Activated CD4-positive, alpha-beta memory T cell treated with anti-CD3 and anti-CD28 coated beads, Interleukin-2, amount 10 ng/mL, durations not matched to agents 7 days and 5 days (primary cell): ENCODE data around the gene TRIM50. TPM values are rescaled to one million over a fixed set of nuclear protein-coding genes. Genes with fewer than 3 reads are reported as not detected.
"Not testable (repeated sequence)": the region's sequence is repeated elsewhere in the genome, so short reads cannot be mapped to it uniquely, and the experiment has no call there.

Source experiments
- CTCF ChIA-PET: fragments of 350-600 bp; sonication (Branson Sonifier 250); formaldehyde crosslinking; loops from one replicate; lab custom pipeline; 2021; ENCODE audit warnings: antibody characterized with exemption, inconsistent platforms; lab: Charles Lee
- POLR2A ChIA-PET: fragments of 350-600 bp; sonication (Branson Sonifier 250); formaldehyde crosslinking; loops from one replicate; lab custom pipeline; 2021; ENCODE audit warnings: antibody characterized with exemption; lab: Charles Lee
- DNase-seq: peaks from one replicate; pipeline ENCODE4 v3.0.0-alpha.2; 2020
- H3K27ac Mint-ChIP-seq: one replicate; pipeline ENCODE4 v1.8.0; 2021; ENCODE audit warnings: mild to moderate bottlenecking, mixed read lengths
- H3K27me3 Mint-ChIP-seq: one replicate; pipeline ENCODE4 v1.8.0; 2021; ENCODE audit warnings: mixed read lengths
- H3K36me3 Mint-ChIP-seq: one replicate; pipeline ENCODE4 v1.8.0; 2021; ENCODE audit warnings: low read depth, mixed read lengths
- H3K4me1 Mint-ChIP-seq: one replicate; pipeline ENCODE4 v1.8.0; 2021; ENCODE audit warnings: mixed read lengths
- H3K4me3 Mint-ChIP-seq: one replicate; pipeline ENCODE4 v1.8.0; 2021; ENCODE audit warnings: mild to moderate bottlenecking, mixed read lengths
- H3K9me3 Mint-ChIP-seq: one replicate; pipeline ENCODE4 v1.8.0; 2021; ENCODE audit warnings: mixed read lengths
- total RNA-seq, 2 experiments: library from RNA; stranded (reverse); gene quantifications; one replicate each; pipeline ENCODE4 v1.2.3, GENCODE V29; 2021

TRIM50 gene
- total RNA-seq, 2 experiments from 2014 or later: not detected

GRCh38 chr7:73341877-73342276, 14.0 kb upstream of the TRIM50 start:
- CTCF ChIA-PET: no interaction called here
- Mint-ChIP-seq H3K9me3 (no peaks in the 10 kb centered on the region), H3K36me3 (no peaks in the 10 kb centered on the region), H3K4me3 (no peak overlapping the region), H3K27ac (no peak overlapping the region), H3K4me1 (no peaks in the 10 kb centered on the region), H3K27me3 (peaks cover 6% of the 10 kb centered on the region)
- no peak for DNase-seq
- POLR2A ChIA-PET: no interaction called here

GRCh38 chr7:73340514-73340913, 12.6 kb upstream of the TRIM50 start:
- H3K4me1 Mint-ChIP-seq: no peaks in the 10 kb centered on the region
- DNase-seq: no peak
- H3K27me3 Mint-ChIP-seq: peaks cover 12% of the 10 kb centered on the region
- no peak overlapping the region for H3K27ac Mint-ChIP-seq
- H3K36me3 Mint-ChIP-seq: no peaks in the 10 kb centered on the region
- no peak overlapping the region for H3K4me3 Mint-ChIP-seq
- POLR2A ChIA-PET: no interaction called here
- CTCF ChIA-PET: interaction anchor here (0.6 kb wide), 1 partner anchor 86 kb away, joined by 3 read pairs; no protein-coding TSS in a partner anchor
- H3K9me3 Mint-ChIP-seq: no peaks in the 10 kb centered on the region

GRCh38 chr7:73338321-73338720, 10.4 kb upstream of the TRIM50 start:
- Mint-ChIP-seq H3K4me1 (no peaks in the 10 kb centered on the region), H3K27me3 (peaks cover 14% of the 10 kb centered on the region), H3K27ac (no peak overlapping the region), H3K9me3 (no peaks in the 10 kb centered on the region), H3K36me3 (no peaks in the 10 kb centered on the region), H3K4me3 (no peak overlapping the region)
- CTCF ChIA-PET: interaction anchor here (0.6 kb wide), 1 partner anchor 1166 kb away, joined by 4 read pairs; no protein-coding TSS in a partner anchor
- DNase-seq: no peak
- POLR2A ChIA-PET: no interaction called here

- peaks cover 14% of the 10 kb centered on the region for H3K27me3 Mint-ChIP-seq
- no peak for DNase-seq
- H3K27ac Mint-ChIP-seq: no peak overlapping the region
- peaks cover 5% of the 10 kb centered on the region for H3K4me1 Mint-ChIP-seq
- H3K9me3 Mint-ChIP-seq: no peaks in the 10 kb centered on the region
- no peaks in the 10 kb centered on the region for H3K36me3 Mint-ChIP-seq
- H3K4me3 Mint-ChIP-seq: no peak overlapping the region
- POLR2A ChIA-PET: no interaction called here
- CTCF ChIA-PET: no interaction called here
Observed at GRCh38 chr7:73332447-73332846, 4.6 kb upstream of the TRIM50 start.

- Mint-ChIP-seq H3K4me3 (no peak overlapping the region), H3K4me1 (peaks cover 5% of the 10 kb centered on the region), H3K27ac (no peak overlapping the region), H3K9me3 (no peaks in the 10 kb centered on the region), H3K27me3 (peaks cover 9% of the 10 kb centered on the region), H3K36me3 (no peaks in the 10 kb centered on the region)
- no peak for DNase-seq
- POLR2A ChIA-PET: no interaction called here
- CTCF ChIA-PET: no interaction called here
Observed at GRCh38 chr7:73330772-73331171, 2.9 kb upstream of the TRIM50 start.

- Mint-ChIP-seq H3K27me3 (peaks cover 8% of the 10 kb centered on the region), H3K4me1 (peaks cover 5% of the 10 kb centered on the region), H3K36me3 (no peaks in the 10 kb centered on the region), H3K27ac (no peak overlapping the region), H3K4me3 (no peak overlapping the region), H3K9me3 (no peaks in the 10 kb centered on the region)
- DNase-seq: no peak
- ChIA-PET CTCF (interaction anchor here (0.6 kb wide), 1 partner anchor 803 kb away, joined by 3 read pairs; no protein-coding TSS in a partner anchor), POLR2A (interaction anchor here (0.5 kb wide), 1 partner anchor 229 kb away, joined by 3 read pairs; no protein-coding TSS in a partner anchor)
Observed at GRCh38 chr7:73329861-73330581, 2.1 kb upstream of the TRIM50 start.

GRCh38 chr7:73328696-73329095, 814 bp upstream of the TRIM50 start:
- H3K4me1 Mint-ChIP-seq: peaks cover 13% of the 10 kb centered on the region
- POLR2A ChIA-PET: no interaction called here
- no peak overlapping the region for H3K4me3 Mint-ChIP-seq
- CTCF ChIA-PET: no interaction called here
- no peak overlapping the region for H3K27ac Mint-ChIP-seq
- no peak for DNase-seq
- H3K36me3 Mint-ChIP-seq: no peaks in the 10 kb centered on the region
- peaks cover 5% of the 10 kb centered on the region for H3K27me3 Mint-ChIP-seq
- H3K9me3 Mint-ChIP-seq: no peaks in the 10 kb centered on the region

- POLR2A ChIA-PET, CTCF ChIA-PET, H3K27me3 Mint-ChIP-seq, H3K9me3 Mint-ChIP-seq, DNase-seq, H3K27ac Mint-ChIP-seq, H3K36me3 Mint-ChIP-seq, H3K4me3 Mint-ChIP-seq: not testable (repeated sequence)
- H3K4me1 Mint-ChIP-seq: peaks cover 16% of the 10 kb centered on the region
Observed at GRCh38 chr7:73327449-73327848, 433 bp downstream of the TRIM50 start.

- H3K4me3 Mint-ChIP-seq, DNase-seq, H3K9me3 Mint-ChIP-seq, H3K27me3 Mint-ChIP-seq, POLR2A ChIA-PET, H3K36me3 Mint-ChIP-seq, H3K27ac Mint-ChIP-seq: not testable (repeated sequence)
- H3K4me1 Mint-ChIP-seq: peaks cover 15% of the 10 kb centered on the region
- CTCF ChIA-PET: interaction anchor here (1.8 kb wide), 1 partner anchor 126 kb away, joined by 6 read pairs; no protein-coding TSS in a partner anchor
Observed at GRCh38 chr7:73325424-73325823, 2.5 kb downstream of the TRIM50 start.

- H3K36me3 Mint-ChIP-seq, H3K27me3 Mint-ChIP-seq, H3K9me3 Mint-ChIP-seq, H3K27ac Mint-ChIP-seq, POLR2A ChIA-PET: not testable (repeated sequence)
- H3K4me3 Mint-ChIP-seq: peak overlapping the region; percentile 24
- peak; percentile 53 for DNase-seq
- H3K4me1 Mint-ChIP-seq: peaks cover 10% of the 10 kb centered on the region
- CTCF ChIA-PET: interaction anchor here (0.6 to 2.2 kb wide), 8 partner anchors 10 to 384 kb away, joined by 3 to 18 read pairs (median 4); partner anchors contain the start of gene NSUN5
Observed at GRCh38 chr7:73324081-73324845, 3.6 kb downstream of the TRIM50 start.

GRCh38 chr7:73323434-73324080, 4.3 kb downstream of the TRIM50 start:
- peaks cover 10% of the 10 kb centered on the region for H3K4me1 Mint-ChIP-seq

GRCh38 chr7:73320009-73320408, 7.9 kb downstream of the TRIM50 start:
- H3K4me3 Mint-ChIP-seq, H3K36me3 Mint-ChIP-seq, DNase-seq, H3K9me3 Mint-ChIP-seq, H3K27ac Mint-ChIP-seq, POLR2A ChIA-PET, CTCF ChIA-PET, H3K27me3 Mint-ChIP-seq: not testable (repeated sequence)
- H3K4me1 Mint-ChIP-seq: peaks cover 10% of the 10 kb centered on the region

More at GRCh38 chr7:73323434-73324080, 4.3 kb downstream of the TRIM50 start:
- H3K9me3 Mint-ChIP-seq, POLR2A ChIA-PET, H3K36me3 Mint-ChIP-seq, H3K27ac Mint-ChIP-seq, DNase-seq, H3K27me3 Mint-ChIP-seq: not testable (repeated sequence)
- peak overlapping the region; percentile 24 for H3K4me3 Mint-ChIP-seq
- CTCF ChIA-PET: interaction anchor here (0.7 to 2.2 kb wide), 7 partner anchors 10 to 297 kb away, joined by 3 to 18 read pairs (median 4); partner anchors contain the start of gene NSUN5

- H3K4me3 Mint-ChIP-seq, H3K27ac Mint-ChIP-seq, H3K36me3 Mint-ChIP-seq, CTCF ChIA-PET, H3K9me3 Mint-ChIP-seq, POLR2A ChIA-PET, H3K27me3 Mint-ChIP-seq, DNase-seq: not testable (repeated sequence)
- peaks cover 10% of the 10 kb centered on the region for H3K4me1 Mint-ChIP-seq
Observed at GRCh38 chr7:73319541-73319940, 8.3 kb downstream of the TRIM50 start.
